HK-2 (cell line): ENCODE measurements around the gene IL1RAPL1.

Source experiments
- DNase-seq: peaks from one replicate; pipeline ENCODE4 v3.0.0-alpha.2; 2018; ENCODE audit not compliant: unreplicated experiment

The IL1RAPL1 gene

GRCh38 chrX:29648161-29648560 lies 1060.9 kb downstream of the IL1RAPL1 start:
- no peak for DNase-seq

DNA sequence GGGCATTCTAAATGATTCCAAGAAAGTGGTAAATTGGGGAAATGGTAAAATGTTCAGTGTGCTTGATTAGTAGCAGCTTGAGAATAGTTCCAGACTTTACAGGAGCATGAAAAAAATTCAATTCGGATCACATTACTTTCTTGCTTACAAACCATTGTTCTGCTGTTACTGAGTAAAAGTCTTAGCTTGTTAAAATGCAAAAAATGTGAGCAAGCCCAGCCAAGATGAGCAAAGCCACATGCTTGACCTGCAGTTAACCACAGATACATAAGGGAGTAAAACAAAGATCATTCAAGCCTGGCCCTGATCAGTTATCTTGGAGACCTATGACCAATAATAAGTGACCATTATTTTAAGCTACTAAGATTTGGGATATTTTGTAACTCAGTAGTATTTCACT lies 1065.2 kb downstream of the IL1RAPL1 start:
- no peak for DNase-seq

DNA sequence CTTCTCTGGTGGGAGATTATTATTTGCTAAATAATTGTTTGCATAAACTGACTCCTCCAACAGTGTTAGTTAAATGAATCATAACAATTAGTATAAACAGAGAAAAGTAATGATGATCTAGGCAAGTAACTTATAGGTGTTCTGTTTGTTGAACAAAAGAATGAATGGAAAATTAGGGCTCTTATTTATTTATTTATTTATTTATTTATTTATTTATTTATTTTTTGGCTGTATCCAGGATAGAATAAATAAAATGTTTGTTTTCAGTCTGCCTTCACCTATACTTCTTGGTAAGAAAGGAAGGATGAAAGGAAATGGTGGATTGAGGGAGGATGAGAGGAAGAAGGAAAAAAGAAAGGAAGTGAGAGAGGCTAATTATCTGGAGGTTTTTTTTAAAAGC lies 1066.5 kb downstream of the IL1RAPL1 start:
- no peak for DNase-seq

DNA sequence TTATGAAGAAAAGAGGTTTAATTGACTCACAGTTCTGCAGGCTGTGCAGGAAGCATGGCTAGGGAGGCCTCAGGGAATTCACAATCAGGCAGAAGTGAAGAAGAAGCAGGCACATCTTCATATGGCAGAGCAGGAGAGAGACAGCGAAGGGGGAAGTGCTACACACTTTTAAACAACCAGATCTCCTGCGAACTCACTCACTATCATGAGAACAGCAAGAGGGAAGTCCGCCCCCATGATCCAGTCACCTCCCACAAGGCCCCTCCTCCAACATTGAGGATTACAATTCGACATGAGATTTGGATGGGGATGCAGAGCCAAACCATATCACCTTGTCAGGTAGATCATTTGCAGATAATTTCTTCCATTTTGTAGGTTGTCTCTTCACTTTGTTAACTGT lies 1072.7 kb downstream of the IL1RAPL1 start:
- DNase-seq, result no peak

DNA sequence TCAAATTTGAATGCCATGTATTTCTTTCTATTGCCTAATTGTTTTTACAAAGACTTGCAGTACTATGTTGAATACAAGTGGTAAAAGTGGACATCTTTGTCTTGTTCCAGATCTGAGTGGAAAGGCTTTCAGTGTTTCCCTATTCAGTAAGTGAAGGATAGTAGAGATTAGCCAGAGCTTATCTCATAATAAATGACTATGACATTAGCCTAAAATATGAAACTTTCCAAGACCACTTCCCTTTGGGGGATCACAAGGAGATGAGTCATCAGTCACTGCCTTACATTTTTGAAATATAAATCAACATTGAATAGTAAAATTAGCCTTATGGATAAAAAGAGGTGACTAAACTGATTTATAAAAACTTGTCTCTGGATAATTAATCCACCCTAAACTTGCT lies 1074.0 kb downstream of the IL1RAPL1 start:
- DNase-seq, result no peak

- DNase-seq, result peak; percentile 14
Measured at GRCh38 chrX:29662101-29662500, 1074.9 kb downstream of the IL1RAPL1 start.

GRCh38 chrX:29662759-29663503 lies 1075.7 kb downstream of the IL1RAPL1 start:
- DNase-seq, result peak; percentile 47

DNA sequence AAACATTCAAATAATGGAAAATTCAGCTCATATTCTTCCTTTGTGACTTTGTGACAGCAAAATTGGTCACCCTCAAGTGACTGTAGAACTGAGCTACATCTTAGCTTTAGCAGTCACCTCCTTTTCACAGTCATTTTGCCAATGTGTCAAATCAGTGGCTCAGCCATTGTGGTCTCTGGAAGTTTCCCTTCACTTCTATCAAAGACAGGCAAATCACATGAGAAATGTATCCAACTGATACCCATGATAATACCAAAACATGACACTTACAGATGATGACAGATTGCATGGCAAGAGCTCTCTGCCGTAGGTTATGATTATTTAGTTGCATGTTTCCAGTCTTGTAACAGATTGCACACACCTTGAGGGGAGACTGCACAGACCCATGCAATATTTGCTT lies 1078.3 kb downstream of the IL1RAPL1 start:
- DNase-seq, result no peak

DNA sequence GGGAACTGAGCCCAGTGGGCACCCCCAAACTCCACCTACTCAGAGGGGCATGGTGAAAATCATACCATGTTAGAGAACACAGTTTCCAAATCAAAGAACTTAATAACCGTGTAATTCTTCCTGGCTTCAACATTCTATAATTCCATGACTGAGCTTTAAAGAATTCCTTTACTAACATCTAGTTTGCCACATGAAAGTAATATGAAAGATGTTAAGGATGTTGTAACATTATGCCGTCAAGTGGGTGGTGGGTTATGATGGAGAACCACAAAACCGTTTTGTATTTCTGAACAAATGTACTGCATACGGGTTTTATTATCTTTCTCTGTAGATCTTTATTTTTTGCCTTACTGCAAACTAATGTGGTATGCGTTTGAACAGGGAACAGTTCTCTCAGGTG lies 1079.1 kb downstream of the IL1RAPL1 start:
- DNase-seq, result no peak

GRCh38 chrX:29671421-29671820 lies 1084.2 kb downstream of the IL1RAPL1 start:
- DNase-seq, result no peak

DNA sequence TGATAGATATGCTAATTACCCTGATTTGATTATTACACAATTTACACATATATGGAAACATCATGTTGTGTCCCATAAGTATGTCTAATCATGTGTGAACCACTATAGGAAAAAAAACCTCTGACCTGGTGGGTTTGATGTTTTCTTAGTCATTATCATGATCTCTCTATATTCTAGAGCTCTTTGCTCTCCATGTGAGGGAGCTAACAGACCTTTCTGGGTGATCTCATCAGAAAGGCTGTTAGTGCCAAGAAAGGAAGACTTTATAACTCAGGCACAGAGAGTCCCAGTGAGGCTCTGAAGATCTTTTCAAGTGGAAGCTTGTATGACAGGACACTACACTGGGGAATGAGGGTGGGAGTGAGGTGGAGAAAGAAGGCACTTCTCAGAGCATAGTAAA lies 1100.4 kb downstream of the IL1RAPL1 start:
- DNase-seq, result no peak

DNA sequence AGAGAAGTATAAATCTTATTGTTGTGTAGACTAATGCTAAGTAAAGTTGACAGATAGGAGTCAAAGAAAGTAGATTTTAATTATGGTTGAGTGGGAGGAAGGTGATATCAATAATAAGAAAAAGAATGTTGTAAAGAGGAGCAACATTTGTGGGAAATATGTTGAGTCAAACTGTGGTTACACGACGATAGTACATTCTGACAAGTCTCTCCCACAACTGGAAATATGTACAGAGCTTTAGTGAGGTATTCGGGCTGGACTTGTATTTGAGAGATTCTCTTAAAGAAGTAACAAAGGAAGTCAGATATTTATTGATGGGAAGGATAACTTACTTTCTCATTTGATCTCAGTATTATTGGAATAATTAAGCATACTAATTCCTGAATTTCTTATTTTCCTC lies 1102.8 kb downstream of the IL1RAPL1 start:
- DNase-seq, result no peak

DNA sequence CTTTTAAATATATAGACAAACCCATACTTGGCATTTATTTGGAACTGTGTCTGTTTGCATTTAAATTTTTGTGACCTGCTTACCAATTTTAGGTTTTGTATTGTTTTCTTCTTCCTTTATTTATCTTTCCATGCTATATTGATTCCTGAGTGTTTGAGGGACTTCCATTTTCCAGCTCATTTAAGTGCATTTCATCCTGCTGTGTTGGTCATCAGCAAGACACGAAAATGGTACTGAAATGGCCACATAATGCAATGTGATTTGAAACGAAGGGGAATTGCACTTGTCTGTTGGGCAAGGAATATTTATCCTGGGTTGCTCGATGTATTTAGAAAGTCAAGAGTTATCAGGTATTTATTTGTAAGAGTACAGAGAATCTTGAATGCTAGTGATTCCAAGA lies 1103.8 kb downstream of the IL1RAPL1 start:
- DNase-seq, result no peak

DNA sequence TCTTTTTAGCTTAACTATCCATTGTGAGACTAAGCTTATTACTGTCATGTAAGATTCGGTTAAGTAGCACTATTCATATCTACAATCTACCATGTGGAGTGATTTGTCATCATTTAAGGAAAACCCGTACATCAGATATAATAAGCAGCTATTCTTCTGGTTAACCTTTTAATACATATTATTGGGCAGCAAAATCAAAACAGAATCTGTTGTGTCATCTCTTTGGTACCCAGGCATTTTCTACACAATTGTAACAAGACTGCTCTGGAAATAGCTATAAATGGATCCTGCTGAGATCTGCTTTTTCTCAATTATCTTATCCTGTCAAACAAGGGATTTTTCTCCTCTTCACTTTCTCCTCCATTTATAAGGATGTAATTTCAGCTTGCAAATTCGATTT lies 1106.7 kb downstream of the IL1RAPL1 start:
- DNase-seq, result no peak

DNA sequence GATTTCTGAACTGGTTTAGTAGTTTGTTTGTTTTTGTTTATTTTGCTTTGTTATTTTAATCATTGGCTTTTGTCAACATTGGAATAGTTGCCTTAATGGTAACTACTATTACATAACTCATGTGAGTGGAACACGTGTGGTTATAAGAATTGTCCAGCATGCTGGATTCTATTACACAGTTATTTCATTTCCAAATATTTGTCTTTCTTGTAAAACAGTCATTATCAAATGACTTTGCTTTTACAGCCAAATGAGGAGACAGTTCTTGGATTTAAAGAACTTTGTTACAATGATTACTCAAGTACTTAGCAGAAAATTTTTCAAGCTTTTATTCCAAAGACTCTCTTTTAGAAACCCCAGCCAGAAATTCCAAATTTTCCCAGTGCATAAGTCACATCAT lies 1112.0 kb downstream of the IL1RAPL1 start:
- DNase-seq, result no peak

- DNase-seq, result no peak
Measured at GRCh38 chrX:29707088-29707487, 1119.8 kb downstream of the IL1RAPL1 start.

- no peak for DNase-seq
Measured at GRCh38 chrX:29721152-29721551, 1133.9 kb downstream of the IL1RAPL1 start.

- DNase-seq, result no peak
Measured at GRCh38 chrX:29724316-29724715, 1137.1 kb downstream of the IL1RAPL1 start.

GRCh38 chrX:29726811-29727210 lies 1139.6 kb downstream of the IL1RAPL1 start:
- DNase-seq, result no peak

DNA sequence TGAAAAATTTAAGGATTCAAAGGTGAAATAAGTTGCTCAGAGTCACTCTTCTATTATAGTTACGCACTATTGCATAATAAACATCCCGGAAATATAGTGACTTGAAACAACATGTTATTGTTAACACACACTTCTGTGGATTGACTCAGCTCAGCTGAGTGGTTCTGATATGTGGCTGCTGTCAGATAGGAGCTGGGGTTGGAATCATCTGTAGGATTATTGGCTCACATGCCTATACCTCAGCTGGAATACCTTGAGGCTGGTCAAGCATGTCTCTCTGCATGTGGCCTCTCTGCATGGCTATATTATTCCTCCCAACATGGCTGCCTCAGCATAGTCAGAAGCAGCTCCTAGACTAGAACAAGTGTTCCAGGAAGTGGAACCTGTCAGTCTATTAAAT lies 1141.4 kb downstream of the IL1RAPL1 start:
- DNase-seq, result peak; percentile 12

DNA sequence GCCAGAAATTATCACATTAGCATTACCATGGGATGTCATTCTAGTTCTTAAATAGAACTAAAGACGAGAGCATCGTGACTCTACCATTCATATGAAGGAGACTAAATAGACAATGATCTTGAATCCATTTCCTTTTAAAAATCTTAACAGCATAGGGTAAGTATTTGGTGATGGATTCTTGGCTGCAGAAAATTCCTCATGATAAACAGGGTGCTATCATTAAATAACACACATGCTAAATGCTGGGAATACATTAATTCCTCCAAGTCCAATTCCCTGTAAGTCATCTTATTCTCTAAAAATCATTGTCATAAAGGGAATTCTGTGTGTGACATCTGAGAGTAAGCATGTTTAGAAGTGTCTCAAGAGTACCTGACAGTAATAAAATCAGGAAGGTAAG lies 1157.7 kb downstream of the IL1RAPL1 start:
- DNase-seq, result no peak

- no peak for DNase-seq
Measured at GRCh38 chrX:29746326-29746725, 1159.1 kb downstream of the IL1RAPL1 start.

DNA sequence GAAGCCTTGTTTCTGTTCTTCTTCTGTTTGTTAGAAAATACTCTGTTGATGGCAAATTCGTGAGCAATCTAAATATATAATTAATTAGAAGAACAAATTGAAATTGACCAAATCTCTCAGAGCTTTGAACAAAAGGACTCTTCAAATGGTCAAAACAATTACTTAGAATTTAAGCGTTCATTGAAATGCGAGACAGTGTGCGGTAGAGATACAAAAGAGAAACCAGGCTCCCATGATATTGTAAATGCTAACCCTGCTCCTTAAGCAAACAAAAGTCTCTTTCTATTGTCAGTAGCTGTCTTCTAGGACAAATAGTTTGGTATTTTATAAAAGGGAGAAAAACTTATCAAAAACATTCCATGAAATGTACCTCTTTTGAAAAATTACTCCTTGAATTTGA lies 1174.8 kb downstream of the IL1RAPL1 start:
- no peak for DNase-seq

GRCh38 chrX:29775890-29776289 lies 1188.6 kb downstream of the IL1RAPL1 start:
- DNase-seq, result no peak
